HCT116 (cell line): ENCODE results near the gene EFHD1.

ENCODE experiments used
- CEBPB ChIP-seq: IDR thresholded peaks from 2 replicates; pipeline ENCODE4 v1.6.1; 2012; ENCODE audit warnings: low read depth
- CTCF ChIP-seq, 3 experiments: fragments of 200-600 bp in 1 of 3; sonication (generic) in 1 of 3; IDR thresholded peaks in 2 of 3; conservative IDR thresholded peaks in 1 of 3; 2 replicates each; pipeline ENCODE4 v1.5.1; 2012 to 2017; ENCODE audit warnings: low read depth in 2 of 3, low read length in 2 of 3, antibody characterized with exemption in 1 of 3, borderline replicate concordance in 1 of 3, control low read depth in 1 of 3, mild to moderate bottlenecking in 1 of 3, mixed read lengths in 1 of 3, mixed run types in 1 of 3, moderate library complexity in 1 of 3; ENCODE audit not compliant: insufficient read depth in 1 of 3
- EZH2 ChIP-seq: fragments of 200-600 bp; sonication (generic); IDR thresholded peaks from 2 replicates; pipeline ENCODE4 v1.6.1; 2017; ENCODE audit warnings: antibody characterized with exemption, mixed run types
- EZH2phosphoT487 ChIP-seq: fragments of 200-600 bp; IDR thresholded peaks from 2 replicates; pipeline ENCODE4 v1.6.1; 2018; ENCODE audit warnings: antibody characterized with exemption, borderline replicate concordance
- POLR2AphosphoS5 ChIP-seq: IDR thresholded peaks from 2 replicates; pipeline ENCODE4 v1.6.1; 2011; ENCODE audit warnings: mild to moderate bottlenecking, low read depth, low read length, moderate library complexity
- TCF7L2 ChIP-seq: IDR thresholded peaks from 2 replicates; pipeline ENCODE4 v1.7.0; 2011; ENCODE audit warnings: borderline replicate concordance, inconsistent platforms; ENCODE audit not compliant: insufficient read depth, insufficient read length; ENCODE audit errors: extremely low read depth

- no peak for TF ChIP-seq EZH2phosphoT487
- TF ChIP-seq CTCF (IDR thresholded peaks at IDR 0.05 in 2 of 3, conservative IDR thresholded peaks at IDR 0.05 in 1 of 3; ENCODE audit: borderline replicate concordance in 1 of 3, insufficient read depth in 1 of 3, low read depth in 2 of 3, low read length in 2 of 3), result no peak
- no peak for TF ChIP-seq EZH2
- TF ChIP-seq CEBPB, result no peak
- TF ChIP-seq TCF7L2, result no peak
- no peak for TF ChIP-seq POLR2AphosphoS5
These were observed 9.7 kb downstream of the EFHD1 start for GRCh38 chr2:232643147-232643425.
